Ovary (tissue), 10 donors: Measurements from ENCODE around the gene ASB4. TPM values are rescaled to one million over a fixed set of nuclear protein-coding genes. Genes with fewer than 3 reads are reported as not detected.

Experiments
- DNase-seq, 5 donors: peaks; one replicate each; pipeline ENCODE4 v3.0.0-alpha.2; 2019 to 2020
- H3K27ac ChIP-seq, 2 donors: fragments of 200-600 bp; one replicate each; pipeline versions ENCODE4 v1.5.1 to v1.8.0; 2019 to 2022
- H3K27me3 ChIP-seq: fragments of 200-600 bp; one replicate; pipeline ENCODE4 v1.8.0; 2022
- H3K36me3 ChIP-seq: fragments of 200-600 bp; sonication (generic); one replicate; pipeline ENCODE4 v1.5.1; 2019
- H3K4me1 ChIP-seq: one replicate; pipeline ENCODE4 v1.8.1; 2013; ENCODE audit warnings: mild to moderate bottlenecking, moderate library complexity; ENCODE audit not compliant: insufficient read depth
- H3K4me3 ChIP-seq: fragments of 200-600 bp; sonication (generic); one replicate; pipeline ENCODE4 v1.5.1; 2017
- H3K9me3 ChIP-seq, 2 donors: fragments of 200-600 bp in 1 of 2; sonication (generic) in 1 of 2; one replicate each; pipeline versions ENCODE4 v1.5.1 to v1.8.1; 2013 to 2019; ENCODE audit warnings: mild to moderate bottlenecking in 1 of 2, moderate library complexity in 1 of 2
- EP300 ChIP-seq: sonication (generic); formaldehyde crosslinking; IDR thresholded peaks from one replicate; pipeline ENCODE4 v1.6.1; 2017; ENCODE audit warnings: antibody characterized with exemption
- POLR2A ChIP-seq: fragments of 450-650 bp; IDR thresholded peaks from one replicate; pipeline ENCODE4 v1.6.1; 2017; ENCODE audit warnings: antibody characterized with exemption, mild to moderate bottlenecking, moderate library complexity
- WGBS, 3 donors: extraction: QIAGEN DNeasy Blood & Tissue Kit in 1 of 3; methylation state at CpG; one replicate each; pipeline versions ENCODE4 v1.1.5 to v1.1.7; 2013 to 2017; 5-methylcytosine and 5-hydroxymethylcytosine counted together
- intact Hi-C, 4 donors: fragments of 100-400 bp; cut with DNase I; formaldehyde crosslinking; loops; one replicate each; pipeline versions ENCODE4 v1.11.0 to v1.15.1; 2022 to 2023
- long read RNA-seq, 3 donors: library from polyadenylated mRNA in 2 of 3; unstranded in 2 of 3; transcript quantifications; one replicate each; pipeline ENCODE4 v2.0.0 and lab custom pipeline, GENCODE V29; 2021 to 2026
- polyA plus RNA-seq, 2 donors: library from polyadenylated mRNA; stranded (reverse); fragments of 200-250 nt in 1 of 2; fragments of 350-450 nt in 1 of 2; fragmentation: Illumina TruSeq in 1 of 2; extraction: RNeasy Lipid Tissue Mini Kit (QIAGEN cat#74804) in 1 of 2; gene quantifications; one replicate each; pipeline ENCODE4 v1.2.3, GENCODE V29; 2013 to 2014
- total RNA-seq, 7 donors: library from RNA; depleted of rRNA in 2 of 7; stranded (reverse); fragments of >200 nt in 2 of 7; fragmentation: NEBNext Ultra II Directional in 3 of 7; extraction: Animal tissue kit (Norgen Biotek cat#: 25700) in 3 of 7; gene quantifications; one replicate each; pipeline versions ENCODE4 v1.1.0 to v1.2.4, GENCODE V29; 2016 to 2023
- TF ChIP-seq, protein P1 (sequence below), 3 donors: fragments of 450-650 bp in 2 of 3; fragments of 200-600 bp in 1 of 3; IDR thresholded peaks; one replicate each; pipeline versions ENCODE4 v1.5.1 to v1.8.0; 2016 to 2022; ENCODE audit warnings: antibody characterized with exemption in 3 of 3, mild to moderate bottlenecking in 1 of 3
- donor health status: DM: no; HTN: no; CAD: no; lungs with moderate emphysema.
- donor health status: DM: no; HTN: no; CAD: no.
- donor health status: Bipolar disorder and iron deficiency.
- donor health status: DM: yes; HTN: yes; CAD: no.
- donor health status: DM: no; HTN: no; CAD: no.
- donor health status: DM: yes; HTN: yes; CAD: no.

The ASB4 gene
- total RNA-seq (1 to 10 TPM in 2 of 7 donors, under 1 TPM in 5; 0.11 to 2.0 (median 0.25) TPM), polyA plus RNA-seq (under 1 TPM; 0.15 to 0.23 TPM)
- long read RNA-seq, donor 1, partial matches to known transcripts = 1 of 5 reads
- long read RNA-seq, donor 1, other reads (novel, unspliced or antisense) = 4 of 5 reads
- long read RNA-seq, donor 2 = 0 reads
- long read RNA-seq, donor 3, partial matches to known transcripts = 0 of 2 reads
- long read RNA-seq, donor 3, other reads (novel, unspliced or antisense) = 2 of 2 reads

DNA sequence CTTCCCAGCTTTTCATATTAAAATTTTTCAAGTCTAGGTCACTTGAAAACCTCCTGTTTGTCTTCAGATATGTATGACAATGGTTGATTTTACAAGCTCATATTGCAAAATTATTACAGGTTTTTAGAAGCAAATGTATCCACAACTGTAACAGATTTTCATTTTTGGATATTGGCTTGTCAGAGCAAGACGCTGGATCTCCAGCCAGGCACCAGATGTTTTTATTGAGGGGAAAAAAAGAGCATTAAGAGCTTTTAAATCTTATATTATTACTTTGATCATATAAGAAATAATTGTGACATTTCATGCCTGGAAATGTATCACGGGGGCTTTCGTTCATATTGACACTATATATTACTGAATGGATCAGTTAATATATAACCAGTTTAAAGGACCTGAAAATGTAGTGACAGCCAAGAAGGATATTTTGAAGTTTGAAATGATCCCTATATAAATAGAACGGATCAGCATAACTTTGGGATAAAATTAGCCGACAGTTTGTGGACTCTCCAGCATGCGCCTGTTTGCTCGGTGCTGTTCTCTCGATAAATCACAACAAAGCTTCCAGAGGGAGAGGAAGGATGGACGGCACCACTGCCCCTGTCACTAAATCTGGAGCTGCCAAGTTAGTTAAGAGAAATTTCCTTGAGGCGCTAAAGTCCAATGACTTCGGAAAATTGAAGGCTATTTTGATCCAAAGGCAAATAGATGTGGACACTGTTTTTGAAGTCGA is at the start of gene ASB4:
TSS of gene ASB4 (plus strand) at position 553 of the 733 bp plus-strand sequence. CDS start at position 582, 29 bp downstream.
- Histone ChIP-seq H3K4me1 (no peaks in the 10 kb centered on the region), H3K36me3 (no peaks in the 10 kb centered on the region), H3K27ac (no peak within 1 kb of the TSS), H3K27me3 (no peaks in the 10 kb centered on the region), H3K4me3 (no peak within 1 kb of the TSS), H3K9me3 (no peaks in the 10 kb centered on the region)
- TF ChIP-seq EP300 = no peak
- intact Hi-C loops = no loop called here
- 66 to 69% (median 69%) methylated on average over 12 of the region's 12 CpGs for WGBS, 3 donors
- DNase-seq = no peak

DNA sequence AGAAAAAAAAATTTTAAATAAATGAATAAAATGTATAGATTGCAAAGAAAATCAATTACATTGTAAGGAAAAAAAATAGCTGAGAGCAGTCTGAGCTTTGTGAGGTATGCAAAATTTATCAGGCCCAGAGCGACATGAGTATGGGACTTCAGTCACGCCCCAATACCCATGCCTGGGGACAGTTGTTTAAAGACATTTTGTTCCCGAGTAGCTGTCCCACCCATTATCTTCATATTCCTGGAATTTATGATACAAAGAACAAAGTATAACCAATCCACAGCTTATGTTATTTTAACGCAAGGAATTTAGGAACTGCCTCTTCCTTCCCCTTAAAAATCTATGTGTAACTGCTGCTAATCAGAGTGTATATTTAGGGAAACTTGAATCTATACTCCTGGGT is 49.3 kb upstream of the ASB4 start:
- TF ChIP-seq EP300 = no peak
- TF ChIP-seq, protein P1, sequence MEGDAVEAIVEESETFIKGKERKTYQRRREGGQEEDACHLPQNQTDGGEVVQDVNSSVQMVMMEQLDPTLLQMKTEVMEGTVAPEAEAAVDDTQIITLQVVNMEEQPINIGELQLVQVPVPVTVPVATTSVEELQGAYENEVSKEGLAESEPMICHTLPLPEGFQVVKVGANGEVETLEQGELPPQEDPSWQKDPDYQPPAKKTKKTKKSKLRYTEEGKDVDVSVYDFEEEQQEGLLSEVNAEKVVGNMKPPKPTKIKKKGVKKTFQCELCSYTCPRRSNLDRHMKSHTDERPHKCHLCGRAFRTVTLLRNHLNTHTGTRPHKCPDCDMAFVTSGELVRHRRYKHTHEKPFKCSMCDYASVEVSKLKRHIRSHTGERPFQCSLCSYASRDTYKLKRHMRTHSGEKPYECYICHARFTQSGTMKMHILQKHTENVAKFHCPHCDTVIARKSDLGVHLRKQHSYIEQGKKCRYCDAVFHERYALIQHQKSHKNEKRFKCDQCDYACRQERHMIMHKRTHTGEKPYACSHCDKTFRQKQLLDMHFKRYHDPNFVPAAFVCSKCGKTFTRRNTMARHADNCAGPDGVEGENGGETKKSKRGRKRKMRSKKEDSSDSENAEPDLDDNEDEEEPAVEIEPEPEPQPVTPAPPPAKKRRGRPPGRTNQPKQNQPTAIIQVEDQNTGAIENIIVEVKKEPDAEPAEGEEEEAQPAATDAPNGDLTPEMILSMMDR (IDR thresholded peaks at IDR 0.05) = no peak
- no peak for TF ChIP-seq POLR2A
- Histone ChIP-seq H3K4me1 (peaks cover 3% of the 10 kb centered on the region), H3K27ac (no peak overlapping the region), H3K4me3 (no peak overlapping the region), H3K9me3 (no peaks in the 10 kb centered on the region), H3K36me3 (no peaks in the 10 kb centered on the region), H3K27me3 (no peaks in the 10 kb centered on the region)
- DNase-seq = no peak
- 47 to 66% (median 60%) methylated on average over 4 of the region's 4 CpGs for WGBS, 3 donors
- intact Hi-C loops = no loop called here

- WGBS, 3 donors = 91 to 94% (median 94%) methylated on average over 3 of the region's 3 CpGs
- intact Hi-C loops = no loop called here
- Histone ChIP-seq H3K27me3 (no peaks in the 10 kb centered on the region), H3K36me3 (no peaks in the 10 kb centered on the region), H3K9me3 (no peaks in the 10 kb centered on the region), H3K27ac (no peak overlapping the region), H3K4me3 (no peak overlapping the region), H3K4me1 (peaks cover under 1% of the 10 kb centered on the region)
- TF ChIP-seq, protein P1 (IDR thresholded peaks at IDR 0.05) = no peak
- TF ChIP-seq POLR2A (no peak), EP300 (no peak)
- DNase-seq = no peak
Measured at GRCh38 chr7:95440394-95441038, 45.2 kb upstream of the ASB4 start.

- 79 to 91% (median 80%) methylated on average over 7 of the region's 7 CpGs for WGBS, 3 donors
- H3K9me3 ChIP-seq = no peaks in the 10 kb centered on the region
- intact Hi-C loops = no loop called here
- H3K4me1 ChIP-seq = no peaks in the 10 kb centered on the region
- no peak overlapping the region for H3K4me3 ChIP-seq
- DNase-seq = no peak
- no peak overlapping the region for H3K27ac ChIP-seq
- no peaks in the 10 kb centered on the region for H3K36me3 ChIP-seq
- no peaks in the 10 kb centered on the region for H3K27me3 ChIP-seq
- TF ChIP-seq, protein P1 (IDR thresholded peaks at IDR 0.05) = no peak
- no peak for TF ChIP-seq EP300
- no peak for TF ChIP-seq POLR2A
Measured at GRCh38 chr7:95441042-95441823, 44.5 kb upstream of the ASB4 start.
